Activated CD4-positive, alpha-beta memory T cell treated with anti-CD3 and anti-CD28 coated beads for 36 hours (primary cell): ENCODE measurements around the gene DOCK3. TPM values are rescaled to one million over a fixed set of nuclear protein-coding genes. Genes with fewer than 3 reads are reported as not detected.
"Not testable (repeated sequence)": the region's sequence is repeated elsewhere in the genome, so short reads cannot be mapped to it uniquely, and the experiment has no call there.

Experiments
- CTCF ChIA-PET: fragments of 350-600 bp; sonication (Branson Sonifier 250); formaldehyde crosslinking; loops from one replicate; lab custom pipeline; 2021; ENCODE audit warnings: antibody characterized with exemption, inconsistent platforms; lab: Charles Lee
- POLR2A ChIA-PET: fragments of 350-600 bp; sonication (Branson Sonifier 250); formaldehyde crosslinking; loops from one replicate; lab custom pipeline; 2021; ENCODE audit warnings: antibody characterized with exemption; lab: Charles Lee
- DNase-seq: peaks from one replicate; pipeline ENCODE4 v3.0.0-alpha.2; 2020
- H3K27ac Mint-ChIP-seq: one replicate; pipeline ENCODE4 v1.8.0; 2021; ENCODE audit warnings: mixed read lengths
- H3K27me3 Mint-ChIP-seq: one replicate; pipeline ENCODE4 v1.8.0; 2021; ENCODE audit warnings: mixed read lengths
- H3K36me3 Mint-ChIP-seq: one replicate; pipeline ENCODE4 v1.8.0; 2021; ENCODE audit warnings: mixed read lengths
- H3K4me1 Mint-ChIP-seq: one replicate; pipeline ENCODE4 v1.8.0; 2021; ENCODE audit warnings: low read depth, mixed read lengths
- H3K4me3 Mint-ChIP-seq: one replicate; pipeline ENCODE4 v1.8.0; 2021; ENCODE audit warnings: mild to moderate bottlenecking, mixed read lengths
- H3K9me3 Mint-ChIP-seq: one replicate; pipeline ENCODE4 v1.8.0; 2021; ENCODE audit warnings: mixed read lengths
- intact Hi-C: fragments of 100-400 bp; cut with micrococcal nuclease; formaldehyde crosslinking; loops from one replicate; pipeline ENCODE4 v1.15.1; 2023
- total RNA-seq, 2 experiments: library from RNA; stranded (reverse); gene quantifications; one replicate each; pipeline ENCODE4 v1.2.3, GENCODE V29; 2021

The DOCK3 gene
- total RNA-seq, 2 experiments from 2014 or later, result 2.7 to 2.9 TPM

- intact Hi-C loops, result loop anchor here (2.0 kb wide), 2 partner anchors 287 to 767 kb away; partner anchors contain the start of genes MAPKAPK3 and TEX264
- peak; percentile 38 for DNase-seq
- Mint-ChIP-seq H3K27me3 (no peaks in the 10 kb centered on the region), H3K4me3 (peak overlapping the region; percentile 93), H3K9me3 (no peaks in the 10 kb centered on the region), H3K4me1 (peaks cover 43% of the 10 kb centered on the region), H3K27ac (peak overlapping the region; percentile 98), H3K36me3 (peaks cover 29% of the 10 kb centered on the region)
- CTCF ChIA-PET, result interaction anchor here (0.8 to 1.9 kb wide), 4 partner anchors 10 to 812 kb away, joined by 3 to 4 read pairs (median 4); no protein-coding TSS in a partner anchor
- POLR2A ChIA-PET, result interaction anchor here (1.0 to 1.7 kb wide), 5 partner anchors 9 to 303 kb away, joined by 3 to 10 read pairs (median 3); partner anchors contain the start of gene DCAF1
These were observed 709.5 kb downstream of the DOCK3 start for GRCh38 chr3:51384055-51384725.

GRCh38 chr3:51384726-51385473, 710.2 kb downstream of the DOCK3 start, which contains the start of gene MANF:
MANF (plus strand) TSS chr3:51385291; CDS start chr3:51385343, 52 bp downstream.
- ChIA-PET POLR2A (interaction anchor here (0.7 to 1.7 kb wide), 12 partner anchors 8 to 773 kb away, joined by 3 to 10 read pairs (median 4); partner anchors contain the start of genes CISH, DCAF1 and MAPKAPK3), CTCF (interaction anchor here (0.7 to 1.9 kb wide), 12 partner anchors 10 to 812 kb away, joined by 3 to 9 read pairs (median 4); no protein-coding TSS in a partner anchor)
- intact Hi-C loops, result loop anchor here (1.0 to 2.0 kb wide), 5 partner anchors 49 to 812 kb away; partner anchors contain the start of genes DCAF1, MAPKAPK3 and TEX264
- Mint-ChIP-seq H3K36me3 (peaks cover 31% of the 10 kb centered on the region), H3K27me3 (no peaks in the 10 kb centered on the region), H3K4me3 (peak within 1 kb of the TSS; percentile 93), H3K9me3 (no peaks in the 10 kb centered on the region), H3K27ac (peak within 1 kb of the TSS; percentile 98), H3K4me1 (peaks cover 50% of the 10 kb centered on the region)
- peak; percentile 99 for DNase-seq

GRCh38 chr3:51385621-51386091, 710.9 kb downstream of the DOCK3 start:
- Mint-ChIP-seq H3K4me1 (peaks cover 57% of the 10 kb centered on the region), H3K27ac (peak overlapping the region; percentile 98), H3K9me3 (no peaks in the 10 kb centered on the region), H3K27me3 (no peaks in the 10 kb centered on the region), H3K4me3 (peak overlapping the region; percentile 93), H3K36me3 (peaks cover 31% of the 10 kb centered on the region)
- ChIA-PET CTCF (interaction anchor here (0.9 to 1.9 kb wide), 10 partner anchors 11 to 813 kb away, joined by 3 to 9 read pairs (median 4); partner anchors contain the start of gene DOCK3), POLR2A (interaction anchor here (1.0 to 1.7 kb wide), 11 partner anchors 8 to 774 kb away, joined by 3 to 10 read pairs (median 3); partner anchors contain the start of genes CISH, DCAF1 and MAPKAPK3)
- DNase-seq, result no peak
- intact Hi-C loops, result loop anchor here (1.0 to 2.0 kb wide), 5 partner anchors 49 to 812 kb away; partner anchors contain the start of genes DCAF1, MAPKAPK3 and TEX264

GRCh38 chr3:51386159-51386851, 711.6 kb downstream of the DOCK3 start:
- no peaks in the 10 kb centered on the region for H3K9me3 Mint-ChIP-seq
- CTCF ChIA-PET, result interaction anchor here (1.0 to 1.9 kb wide), 7 partner anchors 12 to 814 kb away, joined by 3 to 9 read pairs (median 4); partner anchors contain the start of gene DOCK3
- no peak for DNase-seq
- H3K4me1 Mint-ChIP-seq, result peaks cover 60% of the 10 kb centered on the region
- H3K4me3 Mint-ChIP-seq, result peak overlapping the region; percentile 93
- no peaks in the 10 kb centered on the region for H3K27me3 Mint-ChIP-seq
- POLR2A ChIA-PET, result interaction anchor here (1.0 to 1.7 kb wide), 7 partner anchors 8 to 774 kb away, joined by 3 to 5 read pairs (median 4); partner anchors contain the start of genes CISH and MAPKAPK3
- H3K36me3 Mint-ChIP-seq, result peaks cover 31% of the 10 kb centered on the region
- H3K27ac Mint-ChIP-seq, result peak overlapping the region; percentile 98
- intact Hi-C loops, result no loop called here

- Mint-ChIP-seq H3K4me3 (peak overlapping the region; percentile 93), H3K27me3 (no peaks in the 10 kb centered on the region), H3K4me1 (peaks cover 62% of the 10 kb centered on the region), H3K36me3 (peaks cover 34% of the 10 kb centered on the region), H3K9me3 (no peaks in the 10 kb centered on the region), H3K27ac (peak overlapping the region; percentile 98)
- DNase-seq, result no peak
- ChIA-PET POLR2A (interaction anchor here (1.0 kb wide), 1 partner anchor 8 kb away, joined by 3 read pairs; no protein-coding TSS in a partner anchor), CTCF (interaction anchor here (1.5 to 1.9 kb wide), 3 partner anchors 12 to 772 kb away, joined by 3 to 9 read pairs (median 6); no protein-coding TSS in a partner anchor)
- intact Hi-C loops, result no loop called here
These were observed 712.1 kb downstream of the DOCK3 start for GRCh38 chr3:51386852-51387229.

GRCh38 chr3:51387281-51387680, 712.6 kb downstream of the DOCK3 start:
- intact Hi-C loops, POLR2A ChIA-PET, DNase-seq, H3K27me3 Mint-ChIP-seq, H3K9me3 Mint-ChIP-seq: not testable (repeated sequence)
- Mint-ChIP-seq H3K36me3 (peaks cover 34% of the 10 kb centered on the region), H3K27ac (peak overlapping the region; percentile 10), H3K4me1 (peaks cover 63% of the 10 kb centered on the region), H3K4me3 (peak overlapping the region; percentile 93)
- CTCF ChIA-PET, result interaction anchor here (0.7 to 1.7 kb wide), 6 partner anchors 11 to 799 kb away, joined by 3 to 6 read pairs (median 3); partner anchors contain the start of gene MAPKAPK3

GRCh38 chr3:51388286-51389029, 713.7 kb downstream of the DOCK3 start:
- Mint-ChIP-seq H3K4me3 (no peak overlapping the region), H3K36me3 (peaks cover 41% of the 10 kb centered on the region), H3K27me3 (no peaks in the 10 kb centered on the region), H3K4me1 (peaks cover 67% of the 10 kb centered on the region), H3K27ac (peak overlapping the region; percentile 65), H3K9me3 (no peaks in the 10 kb centered on the region)
- intact Hi-C loops, result loop anchor here (1.0 kb wide), 1 partner anchor 46 kb away; no protein-coding TSS in a partner anchor
- ChIA-PET POLR2A (interaction anchor here (2.1 kb wide), 1 partner anchor 111 kb away, joined by 10 read pairs; the partner anchor contains the start of gene DCAF1), CTCF (interaction anchor here (0.7 to 2.6 kb wide), 22 partner anchors 8 to 819 kb away, joined by 3 to 22 read pairs (median 4); partner anchors contain the start of genes HEMK1 and MAPKAPK3)
- no peak for DNase-seq

GRCh38 chr3:51389423-51390183, 714.9 kb downstream of the DOCK3 start:
- H3K27ac Mint-ChIP-seq, result no peak overlapping the region
- no peaks in the 10 kb centered on the region for H3K9me3 Mint-ChIP-seq
- H3K27me3 Mint-ChIP-seq, result no peaks in the 10 kb centered on the region
- peaks cover 48% of the 10 kb centered on the region for H3K36me3 Mint-ChIP-seq
- ChIA-PET POLR2A (interaction anchor here (2.1 kb wide), 1 partner anchor 110 kb away, joined by 10 read pairs; the partner anchor contains the start of gene DCAF1), CTCF (interaction anchor here (0.7 to 2.6 kb wide), 27 partner anchors 9 to 820 kb away, joined by 3 to 22 read pairs (median 4); partner anchors contain the start of genes CISH, DCAF1, HEMK1 and MAPKAPK3)
- intact Hi-C loops, result loop anchor here (1.0 to 10.0 kb wide), 5 partner anchors 45 to 1035 kb away; partner anchors contain the start of genes CYB561D2, NPRL2, RAD54L2 and RPL29
- H3K4me3 Mint-ChIP-seq, result no peak overlapping the region
- DNase-seq, result peak; percentile 70
- peaks cover 72% of the 10 kb centered on the region for H3K4me1 Mint-ChIP-seq
